Sigmoid colon (tissue), 4 donors: ENCODE results near the gene CDKN1A.

Source experiments
- EP300 ChIP-seq, 4 donors: sonication (generic); formaldehyde crosslinking; IDR thresholded peaks; one replicate each; pipeline ENCODE4 v1.6.1; 2017; ENCODE audit warnings: antibody characterized with exemption in 4 of 4
- POLR2A ChIP-seq, 2 donors: fragments of 450-650 bp; IDR thresholded peaks; one replicate each; pipeline ENCODE4 v1.6.1; 2016; ENCODE audit warnings: antibody characterized with exemption in 2 of 2, mild to moderate bottlenecking in 2 of 2, moderate library complexity in 2 of 2
- POLR2AphosphoS5 ChIP-seq, 4 donors: sonication (generic); formaldehyde crosslinking; IDR thresholded peaks; one replicate each; pipeline ENCODE4 v1.6.1; 2017; ENCODE audit warnings: antibody characterized with exemption in 4 of 4
- TF ChIP-seq, protein P1 (sequence below), 4 experiments: fragments of 450-650 bp in 3 of 4; fragments of 200-600 bp in 1 of 4; IDR thresholded peaks; one replicate each; pipeline ENCODE4 v1.5.1; 2016 to 2019; ENCODE audit warnings: antibody characterized with exemption in 4 of 4, mild to moderate bottlenecking in 3 of 4, moderate library complexity in 2 of 4

DNA sequence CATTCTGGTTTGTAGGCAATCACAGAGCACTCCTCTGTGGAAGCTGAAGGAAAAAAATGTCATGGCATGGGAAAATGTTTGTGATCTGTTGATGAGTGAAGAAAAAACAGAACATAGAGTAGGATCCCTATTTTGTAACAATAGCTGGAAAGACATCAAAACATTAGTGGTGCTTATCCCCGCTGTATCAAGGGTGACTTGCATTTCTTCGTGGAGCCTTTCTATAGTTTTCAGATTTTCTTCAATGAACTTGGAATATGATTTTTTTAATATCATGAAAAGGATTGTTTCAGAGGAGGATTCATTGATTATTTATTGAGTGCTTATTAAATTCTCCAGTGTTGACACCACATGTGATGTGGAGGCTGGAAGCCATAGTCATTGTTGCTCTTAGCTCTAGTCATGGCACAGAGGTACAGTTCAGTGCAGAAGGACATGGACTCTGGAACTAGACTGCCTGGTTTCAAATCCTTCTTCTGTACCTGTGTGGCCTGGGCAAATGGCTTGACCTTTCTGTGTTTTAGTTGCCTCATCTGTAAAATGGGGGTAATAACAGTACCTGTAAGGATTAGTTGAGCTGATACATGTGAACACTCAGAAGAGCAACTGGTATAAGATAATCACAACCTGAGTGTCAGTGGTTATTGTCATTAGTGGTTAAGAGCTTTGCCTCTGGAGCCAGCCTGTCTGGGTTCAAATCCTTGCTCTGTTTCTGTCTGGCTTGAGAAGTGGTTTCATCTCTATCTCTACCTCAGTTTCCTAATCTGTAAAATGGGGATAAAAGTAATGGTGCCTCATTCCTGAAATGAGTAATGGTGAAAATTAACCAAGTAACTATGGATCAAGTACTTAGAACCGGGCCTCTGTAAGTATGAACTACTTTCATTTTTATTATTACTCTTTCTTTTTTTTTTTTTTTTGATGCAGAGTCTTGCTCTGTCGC, 14.7 kb upstream of the CDKN1A start:
- TF ChIP-seq, protein P1, sequence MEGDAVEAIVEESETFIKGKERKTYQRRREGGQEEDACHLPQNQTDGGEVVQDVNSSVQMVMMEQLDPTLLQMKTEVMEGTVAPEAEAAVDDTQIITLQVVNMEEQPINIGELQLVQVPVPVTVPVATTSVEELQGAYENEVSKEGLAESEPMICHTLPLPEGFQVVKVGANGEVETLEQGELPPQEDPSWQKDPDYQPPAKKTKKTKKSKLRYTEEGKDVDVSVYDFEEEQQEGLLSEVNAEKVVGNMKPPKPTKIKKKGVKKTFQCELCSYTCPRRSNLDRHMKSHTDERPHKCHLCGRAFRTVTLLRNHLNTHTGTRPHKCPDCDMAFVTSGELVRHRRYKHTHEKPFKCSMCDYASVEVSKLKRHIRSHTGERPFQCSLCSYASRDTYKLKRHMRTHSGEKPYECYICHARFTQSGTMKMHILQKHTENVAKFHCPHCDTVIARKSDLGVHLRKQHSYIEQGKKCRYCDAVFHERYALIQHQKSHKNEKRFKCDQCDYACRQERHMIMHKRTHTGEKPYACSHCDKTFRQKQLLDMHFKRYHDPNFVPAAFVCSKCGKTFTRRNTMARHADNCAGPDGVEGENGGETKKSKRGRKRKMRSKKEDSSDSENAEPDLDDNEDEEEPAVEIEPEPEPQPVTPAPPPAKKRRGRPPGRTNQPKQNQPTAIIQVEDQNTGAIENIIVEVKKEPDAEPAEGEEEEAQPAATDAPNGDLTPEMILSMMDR (IDR thresholded peaks at IDR 0.05) = no peak
- TF ChIP-seq POLR2AphosphoS5 (IDR thresholded peaks at IDR 0.05) (no peak), EP300 (IDR thresholded peaks at IDR 0.05) (no peak), POLR2A (IDR thresholded peaks at IDR 0.05) (no peak)
